ENCODE data around the gene CEP112.

Gene CEP112

DNA sequence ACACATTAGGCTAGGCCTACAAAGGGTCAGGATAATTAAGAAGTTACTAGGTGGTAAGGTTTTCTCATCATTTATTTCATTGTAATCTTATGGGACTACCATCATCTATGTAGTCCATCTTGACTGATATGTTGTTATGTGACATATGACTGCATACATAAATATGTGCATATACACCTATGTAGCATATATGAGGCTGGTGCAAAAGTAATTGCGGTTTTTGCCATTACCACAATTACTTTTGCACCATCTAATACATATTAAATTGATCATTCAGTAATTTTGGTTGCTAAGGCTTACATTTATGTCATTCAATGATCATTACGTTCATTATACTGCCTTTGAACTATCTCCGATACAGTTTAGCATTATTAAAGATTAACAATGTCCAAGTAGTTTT lies 462.7 kb downstream of the CEP112 start:
- FAIRE-seq: no peak
- no peak for DNase-seq (ENCODE audit: insufficient read length, low spot score)
- no peak for TF ChIP-seq PAX5 (IDR thresholded peaks at IDR 0.05; ENCODE audit: insufficient read depth, low read length, severe bottlenecking)
- TF ChIP-seq SPI1 (IDR thresholded peaks at IDR 0.05; ENCODE audit: low read depth, low read length): no peak
- TF ChIP-seq TAF1 (IDR thresholded peaks at IDR 0.05; ENCODE audit: low read depth, low read length): no peak
- TF ChIP-seq POU2F2 (IDR thresholded peaks at IDR 0.05; ENCODE audit: low read depth, low read length): no peak
- TF ChIP-seq POLR2AphosphoS5 (IDR thresholded peaks at IDR 0.05; ENCODE audit: low read depth, low read length): no peak
- TF ChIP-seq POLR2A (IDR thresholded peaks at IDR 0.05; ENCODE audit: low read depth, low read length): no peak

DNA sequence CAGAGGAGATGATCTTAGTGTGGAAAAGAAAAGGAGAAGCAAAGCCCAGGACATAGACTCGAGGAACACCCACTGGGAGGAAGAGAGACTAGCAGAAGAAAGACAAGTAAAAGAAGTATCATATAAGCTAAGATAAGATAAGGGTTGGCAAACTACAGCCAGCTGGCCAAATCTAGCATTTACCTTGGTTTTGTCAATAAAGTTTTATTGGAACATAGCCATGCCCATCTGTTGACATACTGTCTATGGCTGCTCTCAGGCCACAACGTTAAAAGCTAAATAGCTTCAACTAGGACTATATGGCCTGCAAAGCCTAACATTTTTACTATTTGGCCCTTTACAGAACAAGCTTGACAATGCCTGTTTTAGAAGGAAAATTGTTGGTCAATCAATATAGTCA lies 464.1 kb downstream of the CEP112 start:
- TF ChIP-seq PAX5 (IDR thresholded peaks at IDR 0.05; ENCODE audit: insufficient read depth, low read length, severe bottlenecking) (no peak), POLR2A (IDR thresholded peaks at IDR 0.05; ENCODE audit: low read depth, low read length) (no peak), POU2F2 (IDR thresholded peaks at IDR 0.05; ENCODE audit: low read depth, low read length) (no peak), TAF1 (IDR thresholded peaks at IDR 0.05; ENCODE audit: low read depth, low read length) (no peak), SPI1 (IDR thresholded peaks at IDR 0.05; ENCODE audit: low read depth, low read length) (no peak)
- DNase-seq (ENCODE audit: insufficient read length, low spot score) (no peak), FAIRE-seq (no peak)

DNA sequence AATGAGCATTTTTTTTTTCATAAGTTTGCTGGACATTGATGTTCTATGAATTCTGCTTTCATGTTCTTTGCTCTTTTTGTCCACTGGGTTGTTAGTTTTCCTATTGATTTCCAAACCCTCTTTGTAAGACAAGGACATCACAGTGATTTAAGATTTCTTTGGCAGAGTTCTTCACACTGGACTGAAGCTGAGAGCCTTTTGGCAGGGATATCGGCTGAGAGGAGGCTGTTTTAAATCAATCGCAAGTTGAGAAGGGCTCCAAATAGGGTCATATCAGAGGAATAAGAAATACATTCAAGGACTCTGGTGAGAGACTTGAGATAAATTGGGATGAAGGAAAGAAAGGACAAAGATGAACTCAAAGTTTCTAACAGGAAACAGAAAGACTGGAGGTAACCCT lies 464.7 kb downstream of the CEP112 start:
- DNase-seq (ENCODE audit: insufficient read length, low spot score) (no peak), FAIRE-seq (no peak)
- no peak for TF ChIP-seq POLR2AphosphoS5 (IDR thresholded peaks at IDR 0.05; ENCODE audit: low read depth, low read length)
- TF ChIP-seq POU2F2 (IDR thresholded peaks at IDR 0.05; ENCODE audit: low read depth, low read length): no peak
- no peak for TF ChIP-seq SPI1 (IDR thresholded peaks at IDR 0.05; ENCODE audit: low read depth, low read length)
- no peak for TF ChIP-seq POLR2A (IDR thresholded peaks at IDR 0.05; ENCODE audit: low read depth, low read length)
- no peak for TF ChIP-seq TAF1 (IDR thresholded peaks at IDR 0.05; ENCODE audit: low read depth, low read length)

DNA sequence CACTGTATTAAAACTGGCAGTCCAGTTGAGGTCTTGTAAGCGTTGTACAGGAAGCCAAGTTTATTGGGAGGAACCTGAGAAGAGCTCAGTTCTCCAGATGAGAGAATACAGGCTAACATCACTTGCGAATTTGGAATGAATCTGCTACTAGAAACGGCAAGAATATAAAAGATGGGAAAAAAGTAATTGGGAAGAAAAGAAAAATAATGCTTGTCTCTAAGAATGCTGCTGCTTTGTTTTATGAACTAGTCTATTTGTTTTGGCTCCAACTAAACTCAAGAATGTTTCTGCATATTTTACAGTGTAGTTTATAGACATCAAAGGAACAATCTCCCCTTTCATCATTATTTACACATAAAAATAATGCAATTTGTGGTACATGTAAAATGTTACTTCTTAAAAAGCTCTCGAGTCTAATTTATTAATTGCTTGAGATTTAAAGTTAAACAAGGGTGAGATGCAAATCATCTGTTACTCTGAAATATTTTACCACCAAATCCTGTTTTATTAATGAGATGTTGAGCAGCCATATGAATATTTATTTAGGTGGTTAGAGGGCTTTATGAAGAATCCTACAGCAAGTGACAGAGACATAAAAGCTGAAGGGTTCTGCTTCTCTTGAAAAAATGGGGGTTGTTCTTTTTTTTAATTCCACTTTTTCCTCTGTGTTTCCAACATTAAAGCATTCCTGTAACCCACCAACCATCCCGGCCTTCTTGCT lies 468.3 kb downstream of the CEP112 start:
- no peak for DNase-seq (ENCODE audit: insufficient read length, low spot score)
- TF ChIP-seq POU2F2 (IDR thresholded peaks at IDR 0.05; ENCODE audit: low read depth, low read length) (no peak), PAX5 (IDR thresholded peaks at IDR 0.05; ENCODE audit: insufficient read depth, low read length, severe bottlenecking) (no peak), POLR2AphosphoS5 (IDR thresholded peaks at IDR 0.05; ENCODE audit: low read depth, low read length) (no peak), POLR2A (IDR thresholded peaks at IDR 0.05; ENCODE audit: low read depth, low read length) (no peak), TAF1 (IDR thresholded peaks at IDR 0.05; ENCODE audit: low read depth, low read length) (no peak), SPI1 (IDR thresholded peaks at IDR 0.05; ENCODE audit: low read depth, low read length) (no peak)
- FAIRE-seq: no peak

DNA sequence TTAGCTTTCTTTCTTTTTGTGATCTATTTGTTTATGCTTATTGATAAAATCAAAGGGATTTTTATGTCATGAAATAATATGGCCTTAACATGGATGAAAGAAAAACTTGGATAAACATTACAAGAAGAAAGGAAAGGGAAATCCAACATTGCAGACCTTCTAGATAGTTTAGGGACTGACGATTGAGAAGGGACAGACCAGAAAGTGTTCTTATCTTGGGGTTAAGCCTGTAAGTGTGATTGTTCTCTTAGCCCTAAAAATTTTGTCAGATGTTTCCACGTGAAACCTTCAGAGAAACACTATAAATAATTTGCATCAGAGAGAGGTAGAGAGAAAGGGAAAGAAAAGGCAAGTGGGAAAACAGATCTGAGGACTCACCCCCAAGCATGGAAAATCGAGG lies 473.3 kb downstream of the CEP112 start:
- DNase-seq (ENCODE audit: insufficient read length, low spot score) (no peak), FAIRE-seq (no peak)
- TF ChIP-seq SPI1 (IDR thresholded peaks at IDR 0.05; ENCODE audit: low read depth, low read length) (no peak), PAX5 (IDR thresholded peaks at IDR 0.05; ENCODE audit: insufficient read depth, low read length, severe bottlenecking) (no peak), POLR2AphosphoS5 (IDR thresholded peaks at IDR 0.05; ENCODE audit: low read depth, low read length) (no peak), TAF1 (IDR thresholded peaks at IDR 0.05; ENCODE audit: low read depth, low read length) (no peak), POU2F2 (IDR thresholded peaks at IDR 0.05; ENCODE audit: low read depth, low read length) (no peak), POLR2A (IDR thresholded peaks at IDR 0.05; ENCODE audit: low read depth, low read length) (no peak)

DNA sequence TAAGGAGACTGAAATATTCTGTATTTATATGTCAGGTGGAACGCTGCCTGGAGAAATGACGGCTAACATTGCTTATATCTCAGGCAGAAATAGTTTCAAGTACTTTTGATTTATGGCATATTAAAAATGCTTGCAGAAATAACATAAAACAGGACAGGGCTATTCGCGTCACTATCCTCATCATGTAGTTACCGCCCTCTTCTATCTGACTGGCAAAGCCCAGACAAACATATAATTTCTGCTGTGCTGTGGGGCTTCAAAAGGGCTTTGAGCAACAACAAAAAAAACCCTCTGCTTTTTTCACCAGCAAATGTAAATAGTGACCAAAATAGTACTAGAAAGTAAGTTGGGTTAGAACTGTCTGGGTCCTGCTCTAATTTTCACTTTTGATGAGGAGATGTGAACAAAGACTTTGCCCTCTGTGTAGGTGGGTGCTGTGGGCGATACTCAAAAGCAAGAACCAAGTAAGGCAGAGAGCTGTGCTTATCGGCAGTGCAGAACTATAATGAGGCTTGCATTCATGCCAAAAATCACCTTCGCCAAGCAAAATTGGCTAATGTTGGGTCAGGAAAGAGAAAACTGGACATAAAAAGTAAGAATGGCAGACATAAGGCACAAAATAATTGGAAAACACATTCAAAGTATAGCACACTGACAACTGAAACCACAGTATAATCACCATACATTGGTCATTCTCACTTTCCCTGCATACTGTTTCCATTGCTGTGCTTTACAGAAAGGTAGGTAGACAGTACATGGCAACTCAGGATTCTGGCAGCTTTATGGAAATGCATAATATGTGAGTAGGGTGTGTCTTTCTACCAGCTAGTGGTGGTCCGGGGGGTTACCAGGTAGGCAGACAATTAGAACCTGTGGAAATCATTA lies 479.3 kb downstream of the CEP112 start:
- FAIRE-seq (no peak), DNase-seq (ENCODE audit: insufficient read length, low spot score) (no peak)
- TF ChIP-seq POLR2AphosphoS5 (IDR thresholded peaks at IDR 0.05; ENCODE audit: low read depth, low read length) (no peak), POU2F2 (IDR thresholded peaks at IDR 0.05; ENCODE audit: low read depth, low read length) (no peak), POLR2A (IDR thresholded peaks at IDR 0.05; ENCODE audit: low read depth, low read length) (no peak), SPI1 (IDR thresholded peaks at IDR 0.05; ENCODE audit: low read depth, low read length) (no peak), TAF1 (IDR thresholded peaks at IDR 0.05; ENCODE audit: low read depth, low read length) (no peak), PAX5 (IDR thresholded peaks at IDR 0.05; ENCODE audit: insufficient read depth, low read length, severe bottlenecking) (no peak)

DNA sequence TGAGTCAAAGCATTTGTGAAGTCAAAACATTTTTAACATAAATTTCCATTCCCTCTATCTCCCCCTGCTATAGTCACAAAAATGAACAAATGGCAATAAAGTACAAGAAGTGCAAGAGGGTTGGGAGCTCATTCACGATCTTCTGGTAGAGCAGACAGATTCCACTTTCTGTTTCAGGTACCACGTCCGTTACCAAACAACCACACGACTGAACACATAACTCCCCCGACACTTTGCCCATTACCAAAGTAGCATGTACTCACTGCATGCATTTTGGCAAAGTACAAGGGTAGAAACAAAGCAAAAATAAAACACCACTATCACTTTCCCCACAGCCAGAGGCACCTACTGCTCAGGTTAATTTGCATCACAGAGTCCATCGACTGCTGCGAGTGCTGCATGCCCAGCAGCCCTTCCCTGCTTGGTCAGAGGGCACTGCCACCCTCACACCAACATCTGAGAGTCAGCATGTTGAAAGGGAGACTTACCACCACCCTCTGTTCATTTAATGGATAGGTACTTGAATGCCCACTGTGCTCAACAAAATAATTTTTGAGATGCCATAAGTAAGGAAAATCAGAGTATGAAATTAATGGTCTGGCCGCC lies 480.2 kb downstream of the CEP112 start:
- TF ChIP-seq POLR2AphosphoS5 (IDR thresholded peaks at IDR 0.05; ENCODE audit: low read depth, low read length) (no peak), POLR2A (IDR thresholded peaks at IDR 0.05; ENCODE audit: low read depth, low read length) (no peak), POU2F2 (IDR thresholded peaks at IDR 0.05; ENCODE audit: low read depth, low read length) (no peak), SPI1 (IDR thresholded peaks at IDR 0.05; ENCODE audit: low read depth, low read length) (no peak), PAX5 (IDR thresholded peaks at IDR 0.05; ENCODE audit: insufficient read depth, low read length, severe bottlenecking) (no peak), TAF1 (IDR thresholded peaks at IDR 0.05; ENCODE audit: low read depth, low read length) (no peak)
- FAIRE-seq (no peak), DNase-seq (ENCODE audit: insufficient read length, low spot score) (no peak)

DNA sequence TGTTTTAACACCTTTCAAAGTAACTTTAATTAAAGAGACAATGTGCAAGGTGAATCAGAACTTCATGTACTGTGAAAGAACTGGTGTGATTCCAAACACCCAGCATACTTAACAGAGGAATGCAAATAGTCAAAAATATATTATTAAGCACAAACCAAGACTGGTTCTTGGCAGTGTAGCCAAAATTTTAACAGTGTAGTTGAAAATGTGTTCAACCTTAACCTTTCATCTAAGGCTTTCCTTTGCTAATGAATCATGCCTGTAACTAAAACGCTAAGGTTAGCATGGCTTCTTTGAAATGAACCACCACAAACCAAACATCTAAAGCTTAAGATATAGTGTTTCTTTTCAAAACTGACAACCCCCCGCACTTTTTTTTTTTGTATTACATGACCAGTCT lies 484.2 kb downstream of the CEP112 start:
- no peak for TF ChIP-seq PAX5 (IDR thresholded peaks at IDR 0.05; ENCODE audit: insufficient read depth, low read length, severe bottlenecking)
- no peak for TF ChIP-seq TAF1 (IDR thresholded peaks at IDR 0.05; ENCODE audit: low read depth, low read length)
- TF ChIP-seq POU2F2 (IDR thresholded peaks at IDR 0.05; ENCODE audit: low read depth, low read length): no peak
- TF ChIP-seq POLR2AphosphoS5 (IDR thresholded peaks at IDR 0.05; ENCODE audit: low read depth, low read length): no peak
- TF ChIP-seq SPI1 (IDR thresholded peaks at IDR 0.05; ENCODE audit: low read depth, low read length): no peak
- no peak for FAIRE-seq
- no peak for DNase-seq (ENCODE audit: insufficient read length, low spot score)

DNA sequence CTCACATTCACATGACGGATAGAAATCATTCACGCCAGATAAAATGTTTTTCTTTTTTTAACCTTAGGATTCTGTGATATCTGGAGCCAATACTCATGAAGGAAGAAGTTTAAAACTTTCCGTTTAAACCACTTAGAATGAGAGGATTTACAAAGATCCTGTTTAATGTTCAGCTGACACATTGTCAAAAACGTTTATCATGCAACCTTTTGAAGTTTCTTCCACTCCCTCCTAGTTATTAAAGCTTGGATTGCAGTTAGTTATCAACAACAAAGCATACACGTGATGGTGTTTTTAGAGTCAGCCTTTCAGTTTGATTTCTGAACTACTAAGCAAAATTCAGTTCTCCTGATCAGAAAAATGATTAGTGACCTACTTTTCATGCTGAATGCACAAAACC lies 487.2 kb downstream of the CEP112 start:
- FAIRE-seq (no peak), DNase-seq (ENCODE audit: insufficient read length, low spot score) (no peak)
- no peak for TF ChIP-seq POU2F2 (IDR thresholded peaks at IDR 0.05; ENCODE audit: low read depth, low read length)
- TF ChIP-seq PAX5 (IDR thresholded peaks at IDR 0.05; ENCODE audit: insufficient read depth, low read length, severe bottlenecking): no peak
- no peak for TF ChIP-seq SPI1 (IDR thresholded peaks at IDR 0.05; ENCODE audit: low read depth, low read length)

All from GM12891 (cell line).